IPS DF 4.7 (cell line): ENCODE measurements around the gene COA1.
"Not testable (repeated sequence)": the region's sequence is repeated elsewhere in the genome, so short reads cannot be mapped to it uniquely, and the experiment has no call there.

ENCODE experiments used
- DNase-seq: peaks from one replicate; pipeline ENCODE4 v3.0.0-alpha.2; 2013; ENCODE audit warnings: low spot score; ENCODE audit errors: extremely low read depth

COA1 gene

GRCh38 chr7:43691611-43692010 lies 37.7 kb downstream of the COA1 start:
- no peak for DNase-seq

GRCh38 chr7:43689115-43689514 lies 40.2 kb downstream of the COA1 start:
- no peak for DNase-seq

- DNase-seq = not testable (repeated sequence)
Observed at GRCh38 chr7:43687866-43688265, 41.5 kb downstream of the COA1 start.

DNA sequence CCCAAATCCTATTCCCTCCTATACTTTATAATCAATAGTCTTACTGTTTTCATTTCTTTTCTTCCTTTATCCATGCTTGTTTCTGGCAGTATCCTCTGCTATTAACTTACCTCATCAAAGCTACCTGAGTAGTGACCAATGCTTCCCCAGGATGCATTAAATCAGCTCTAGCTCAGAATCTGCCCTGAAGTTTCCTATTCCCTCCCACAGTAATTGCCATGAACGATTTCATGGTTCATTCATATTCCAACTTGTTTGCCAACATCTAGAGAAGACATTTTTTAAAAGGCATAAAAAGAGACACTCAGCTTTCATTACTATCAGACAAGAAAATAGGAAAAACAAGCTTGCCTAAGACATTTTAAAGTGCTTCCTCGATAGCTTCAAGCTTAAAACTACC lies 42.3 kb downstream of the COA1 start:
- DNase-seq = no peak

- no peak for DNase-seq
Observed at GRCh38 chr7:43680736-43681135, 48.6 kb downstream of the COA1 start.

DNA sequence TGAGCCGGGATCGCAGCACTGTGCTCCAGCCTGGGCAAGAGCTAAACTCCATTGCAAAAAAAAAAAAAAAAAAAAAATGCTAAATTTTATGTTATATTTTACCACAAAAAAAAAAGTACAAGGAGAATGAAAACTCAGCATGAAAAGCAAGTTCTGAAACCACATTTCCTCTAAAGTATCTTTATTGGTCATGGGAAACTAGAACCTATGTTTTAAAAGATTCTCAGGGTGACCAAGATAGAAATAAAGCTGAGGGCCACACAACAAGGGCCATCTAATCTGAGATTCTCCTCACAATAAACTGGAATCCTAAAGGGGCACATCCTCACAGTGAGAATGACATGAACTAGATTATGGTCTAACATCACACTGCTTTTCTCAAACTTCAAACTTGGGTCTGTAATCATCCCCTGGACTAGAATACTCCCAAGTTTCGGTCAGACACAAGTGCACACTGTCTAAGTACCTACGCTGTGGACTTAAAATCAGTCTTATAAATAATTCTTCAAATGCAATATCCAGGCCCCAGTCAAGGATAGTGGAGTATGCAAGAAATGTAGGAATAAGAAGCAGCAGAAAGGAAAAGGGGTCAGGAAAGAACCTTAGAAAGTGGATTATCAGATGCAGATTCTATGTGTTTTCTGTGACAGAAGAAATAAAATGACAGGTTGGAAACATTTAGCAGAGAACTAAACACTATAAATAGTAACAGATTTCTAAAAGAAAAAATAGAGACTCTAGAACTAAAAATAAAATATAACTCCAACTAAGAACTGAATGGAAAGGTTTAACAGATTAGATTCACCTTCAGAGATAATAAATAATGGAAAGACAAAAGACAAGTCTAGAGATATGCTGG lies 49.9 kb downstream of the COA1 start:
- no peak for DNase-seq

GRCh38 chr7:43678315-43678714 lies 51.0 kb downstream of the COA1 start:
- DNase-seq = no peak

- no peak for DNase-seq
Observed at GRCh38 chr7:43677864-43678263, 51.5 kb downstream of the COA1 start.

DNA sequence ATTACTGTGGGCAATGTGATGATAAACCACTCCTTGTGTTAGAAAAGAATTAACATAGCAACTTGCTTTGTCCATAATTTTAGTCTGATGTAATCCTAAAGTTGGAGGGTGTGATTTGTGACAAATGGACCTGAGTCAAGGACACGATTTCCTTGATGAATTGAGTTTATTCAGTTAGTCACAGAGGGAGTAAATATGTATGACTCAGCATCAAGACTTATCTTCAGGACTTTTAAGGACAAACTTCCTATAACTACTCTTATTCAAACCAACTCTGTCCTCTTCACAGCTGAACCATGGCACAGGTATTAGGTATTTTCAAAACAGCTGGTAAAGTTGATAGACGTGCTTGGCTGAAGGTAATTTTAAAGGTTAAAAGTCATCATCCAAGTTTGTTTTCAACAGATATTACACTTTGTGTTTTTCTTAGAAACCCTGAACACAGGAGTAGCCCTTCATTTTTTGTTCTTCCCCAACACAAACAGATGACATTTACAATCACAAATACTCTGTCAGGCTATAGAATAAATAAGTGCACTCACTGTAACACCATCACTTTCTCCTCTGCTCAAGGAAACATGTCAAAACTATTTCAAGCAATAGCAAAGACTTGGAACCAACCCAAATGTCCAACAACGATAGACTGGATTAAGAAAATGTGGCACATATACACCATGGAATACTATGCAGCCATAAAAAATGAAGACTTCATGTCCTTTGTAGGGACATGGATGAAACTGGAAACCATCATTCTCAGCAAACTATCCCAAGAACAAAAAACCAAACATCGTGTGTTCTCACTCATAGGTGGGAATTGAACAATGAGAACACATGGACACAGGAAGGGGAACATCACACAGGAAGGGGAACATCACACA lies 54.5 kb downstream of the COA1 start:
- no peak for DNase-seq

DNA sequence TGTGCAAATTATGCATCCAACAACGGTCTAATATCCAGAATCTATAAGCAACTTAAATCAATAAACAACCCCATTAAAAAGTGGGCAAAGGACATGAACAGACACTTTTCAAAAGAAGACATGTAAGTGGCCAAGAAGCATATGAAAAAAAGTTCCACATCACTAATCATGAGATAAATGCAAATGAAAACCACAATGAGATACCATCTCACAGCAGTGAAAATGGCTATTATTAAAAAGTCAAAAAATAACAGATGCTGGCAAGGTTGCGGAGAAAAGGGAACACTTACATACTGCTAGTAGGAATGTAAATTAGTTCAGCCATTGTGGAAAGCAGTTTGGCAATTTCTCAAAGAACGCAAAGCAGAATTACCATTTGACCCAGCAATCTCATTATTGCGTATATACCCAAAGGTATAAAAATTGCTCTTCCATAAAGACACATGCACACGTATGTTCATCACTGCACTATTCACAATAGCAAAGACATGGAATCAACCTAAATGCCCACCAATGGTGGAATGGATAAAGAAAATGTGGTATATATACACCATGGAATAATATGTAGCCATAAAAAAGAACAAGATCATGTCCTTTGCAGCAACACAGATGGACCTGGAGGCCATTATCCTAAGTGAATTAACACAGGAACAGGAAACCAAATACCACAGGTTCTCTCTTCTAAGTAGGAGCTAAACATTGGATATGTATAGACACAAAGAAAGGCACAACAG lies 55.9 kb downstream of the COA1 start:
- DNase-seq = not testable (repeated sequence)

DNA sequence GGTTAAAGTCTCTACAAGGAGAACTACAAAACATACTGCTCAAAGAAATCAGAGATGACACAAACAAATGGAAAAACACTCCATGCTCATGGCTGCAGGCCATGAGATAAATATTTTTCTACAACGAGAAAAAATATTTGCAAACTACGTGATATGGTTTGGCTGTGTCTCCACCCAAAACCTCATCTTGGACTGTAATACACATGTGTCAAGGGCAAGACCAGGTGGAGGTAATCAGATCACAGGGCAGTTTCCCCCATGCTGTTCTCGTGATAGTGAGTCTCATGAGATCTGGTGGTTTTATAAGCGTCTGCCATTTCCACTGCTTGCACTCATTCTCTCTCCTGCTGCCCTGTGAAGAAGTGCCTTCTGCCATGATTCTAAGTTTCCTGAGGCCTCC lies 57.8 kb downstream of the COA1 start:
- DNase-seq = no peak

DNA sequence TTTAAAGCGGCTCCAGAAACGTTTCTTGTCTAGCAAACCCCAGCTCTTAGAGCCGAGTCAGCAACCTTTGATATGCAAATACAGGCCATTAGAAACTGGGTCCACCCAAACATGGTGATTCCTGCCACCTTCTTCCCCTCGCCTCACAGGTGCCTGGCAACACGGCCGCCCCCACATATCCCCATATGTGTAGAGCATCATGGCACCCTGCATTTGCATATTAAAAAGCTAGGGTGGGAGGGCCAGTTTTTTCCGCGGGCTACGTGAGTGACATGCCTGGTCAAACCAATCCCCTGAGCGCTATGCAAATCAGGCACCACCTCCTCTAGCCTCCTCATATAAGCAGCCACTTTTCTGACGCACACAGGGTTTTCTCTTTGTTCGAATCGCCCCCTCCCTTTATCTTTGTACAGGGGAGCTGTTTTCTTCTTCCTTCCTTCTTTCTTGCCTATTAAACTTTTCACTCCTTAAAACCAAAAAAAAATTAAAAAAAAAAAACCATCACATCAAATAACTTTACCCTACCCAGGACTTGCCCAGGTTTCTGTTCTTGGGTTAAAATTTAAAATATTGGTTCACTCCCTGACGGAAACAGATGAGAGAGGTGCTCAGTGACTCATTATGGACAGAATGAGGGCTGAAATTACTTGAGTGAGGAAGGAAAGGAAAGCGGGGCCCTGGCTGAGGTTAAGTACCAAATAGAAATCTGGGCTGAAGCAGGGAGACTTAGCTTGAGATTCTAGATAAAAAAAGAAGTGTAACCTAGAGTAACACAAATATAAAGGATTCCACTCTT lies 59.8 kb downstream of the COA1 start:
- peak; percentile 78 for DNase-seq

- DNase-seq = no peak
Observed at GRCh38 chr7:43668035-43668434, 61.3 kb downstream of the COA1 start.

DNA sequence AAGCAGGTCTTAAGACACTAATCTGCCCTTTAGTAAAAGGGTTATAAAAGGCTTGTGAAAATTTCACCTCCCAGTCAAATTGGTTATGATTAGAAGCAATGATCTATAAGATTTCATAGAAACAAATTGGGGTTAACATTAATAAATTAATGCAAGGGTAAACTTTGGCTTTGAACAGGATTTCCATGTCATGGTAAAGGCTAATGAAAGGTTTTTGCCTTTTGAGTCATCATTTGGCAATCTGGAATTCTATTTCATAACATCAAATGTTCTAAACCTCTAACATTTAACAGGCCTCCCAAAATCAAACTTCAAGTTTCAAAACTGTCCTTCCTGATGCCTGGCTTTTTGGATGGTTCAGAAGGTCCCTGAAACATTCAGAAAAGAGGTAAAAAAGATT lies 62.4 kb downstream of the COA1 start:
- no peak for DNase-seq

DNA sequence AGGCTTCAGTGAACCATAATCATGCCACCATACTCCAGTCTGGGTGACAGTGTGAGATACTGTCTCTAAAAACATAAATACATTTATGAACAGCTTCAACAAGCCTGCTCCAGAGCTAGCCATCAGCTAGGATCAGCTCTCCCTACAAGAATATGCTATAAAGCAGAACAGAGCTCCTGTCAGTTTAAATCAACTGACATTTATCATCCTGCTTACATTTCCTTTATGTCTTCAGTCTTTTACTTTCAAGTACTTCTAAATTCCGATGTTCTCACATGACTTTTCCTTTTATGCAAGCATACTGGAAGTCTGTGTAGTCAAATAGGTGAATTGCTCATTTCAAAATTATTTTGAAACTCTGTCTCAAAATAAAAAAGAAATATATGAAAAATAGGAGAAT lies 64.6 kb downstream of the COA1 start:
- no peak for DNase-seq

DNA sequence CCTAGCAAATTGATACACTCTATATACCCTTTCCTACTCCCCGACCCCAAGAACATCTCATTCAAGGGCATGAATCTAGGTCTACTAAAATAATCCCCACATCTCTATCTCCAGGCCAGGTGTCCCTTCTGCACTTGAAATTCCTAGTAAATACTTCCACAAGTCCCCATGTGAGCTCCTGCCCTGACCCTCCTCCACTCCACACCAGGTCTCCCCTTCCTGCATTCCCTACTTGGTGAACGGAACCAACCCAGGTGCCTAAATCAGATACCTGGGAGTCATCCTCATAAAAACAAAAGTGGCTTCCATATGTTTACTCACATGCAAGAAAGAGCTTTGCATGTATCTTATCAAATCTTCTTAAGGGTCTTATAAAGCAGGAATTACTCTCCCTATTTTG lies 69.2 kb downstream of the COA1 start:
- no peak for DNase-seq

GRCh38 chr7:43659549-43659896 lies 69.8 kb downstream of the COA1 start:
- DNase-seq = no peak

DNA sequence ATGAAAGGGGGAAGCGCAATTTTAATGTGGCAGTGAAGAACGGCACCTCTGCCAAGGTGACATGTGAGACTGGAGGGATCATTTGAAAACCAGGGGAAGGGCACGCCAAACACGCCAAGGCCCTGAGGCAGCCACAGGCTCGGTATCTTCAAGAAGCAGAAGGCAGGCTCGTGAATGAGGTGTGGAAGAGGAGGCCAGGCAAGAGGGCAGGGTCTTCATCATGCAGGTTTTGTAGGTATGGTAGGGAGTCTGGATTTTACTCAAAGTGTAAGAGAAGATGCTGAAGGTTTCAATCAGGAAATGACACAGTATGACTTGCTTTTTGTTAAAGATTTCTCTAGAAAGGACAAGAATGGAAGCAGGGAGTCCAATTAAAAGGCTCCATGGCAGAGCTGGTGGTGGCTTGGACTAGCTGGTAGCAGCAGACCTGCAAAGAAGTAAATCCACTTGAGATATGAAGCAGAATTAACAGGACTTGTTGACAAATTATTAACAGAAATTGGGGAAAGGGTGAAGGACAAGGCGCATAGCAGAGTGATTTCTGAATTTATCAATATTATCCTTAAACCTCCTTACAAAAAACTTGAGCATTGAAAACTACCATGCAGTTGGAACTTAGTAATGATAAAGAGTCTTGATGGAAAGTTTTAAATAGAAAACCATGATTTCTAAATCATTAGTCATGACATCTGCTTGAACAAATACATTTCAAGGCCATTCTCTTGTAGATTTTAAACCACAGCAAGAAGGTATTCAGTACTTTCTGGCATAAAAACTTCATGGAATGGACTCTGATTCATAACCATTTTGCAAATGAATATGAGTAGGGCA lies 70.4 kb downstream of the COA1 start:
- no peak for DNase-seq

GRCh38 chr7:43656997-43657396 lies 72.3 kb downstream of the COA1 start:
- DNase-seq = no peak

DNA sequence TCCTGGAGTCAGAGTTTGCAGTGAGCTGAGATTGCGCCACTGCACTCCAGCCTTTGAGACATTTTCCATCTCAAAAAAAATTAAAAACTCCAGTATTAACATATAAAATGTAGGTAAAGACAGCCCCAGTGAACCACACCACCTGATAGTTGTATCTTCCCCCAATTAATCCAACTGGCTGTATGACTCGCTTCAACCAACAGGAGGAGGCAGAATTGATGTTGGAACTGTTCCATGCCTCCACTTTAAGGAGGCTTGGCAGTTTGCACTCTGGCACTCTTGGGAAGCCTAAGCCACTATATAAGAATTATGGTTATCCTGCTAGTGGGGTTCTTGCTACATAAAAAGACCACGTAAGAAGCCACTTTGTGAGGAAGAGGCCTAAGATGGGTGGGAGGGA lies 73.7 kb downstream of the COA1 start:
- no peak for DNase-seq
